ENCODE results near the gene ATP8B3. TPM values are rescaled to one million over a fixed set of nuclear protein-coding genes. Genes with fewer than 3 reads are reported as not detected.
"Not testable (repeated sequence)": the region's sequence is repeated elsewhere in the genome, so short reads cannot be mapped to it uniquely, and the experiment has no call there.

Gene ATP8B3
- total RNA-seq, 1 donor from 2014 or later, result 3.3 TPM

DNA sequence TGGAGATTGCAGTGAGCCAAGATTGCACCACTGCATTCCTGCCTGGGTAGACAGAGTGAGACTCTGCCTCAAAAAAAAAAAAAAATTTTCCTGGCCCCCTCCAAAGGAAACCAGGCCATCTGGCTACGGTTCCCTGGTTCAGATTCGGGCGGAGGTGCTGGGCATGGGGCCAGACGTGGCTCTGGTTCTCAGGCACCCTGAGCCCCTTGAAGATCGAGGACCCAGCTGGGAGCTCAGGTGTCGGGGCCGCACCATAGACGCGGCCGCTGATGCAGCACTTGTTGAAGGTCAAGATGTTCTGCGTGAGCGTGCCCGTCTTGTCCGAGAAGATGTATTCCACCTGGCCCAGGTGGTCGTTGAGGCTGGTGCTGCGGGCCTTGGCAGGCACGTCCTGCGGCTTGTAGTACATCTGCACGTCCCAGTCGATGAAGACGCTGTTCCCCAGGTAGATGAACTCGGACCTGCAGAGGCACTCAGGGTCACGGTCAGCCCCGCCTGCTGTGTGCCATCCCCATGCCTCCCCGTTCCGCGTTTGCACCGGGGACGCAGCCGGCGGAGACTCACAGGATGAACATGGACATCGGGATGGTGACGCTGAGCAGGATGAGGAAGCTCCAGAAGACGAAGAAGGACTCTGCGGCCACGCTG is 12.3 kb downstream of the ATP8B3 start:
- no peak for DNase-seq (ENCODE audit: low read depth, low spot score)

GRCh38 chr19:1797313-1797712 is 14.8 kb downstream of the ATP8B3 start:
- not testable (repeated sequence) for DNase-seq (ENCODE audit: low read depth, low spot score)

GRCh38 chr19:1796395-1797142 is 15.5 kb downstream of the ATP8B3 start:
- no peak for DNase-seq (ENCODE audit: low read depth, low spot score)

DNA sequence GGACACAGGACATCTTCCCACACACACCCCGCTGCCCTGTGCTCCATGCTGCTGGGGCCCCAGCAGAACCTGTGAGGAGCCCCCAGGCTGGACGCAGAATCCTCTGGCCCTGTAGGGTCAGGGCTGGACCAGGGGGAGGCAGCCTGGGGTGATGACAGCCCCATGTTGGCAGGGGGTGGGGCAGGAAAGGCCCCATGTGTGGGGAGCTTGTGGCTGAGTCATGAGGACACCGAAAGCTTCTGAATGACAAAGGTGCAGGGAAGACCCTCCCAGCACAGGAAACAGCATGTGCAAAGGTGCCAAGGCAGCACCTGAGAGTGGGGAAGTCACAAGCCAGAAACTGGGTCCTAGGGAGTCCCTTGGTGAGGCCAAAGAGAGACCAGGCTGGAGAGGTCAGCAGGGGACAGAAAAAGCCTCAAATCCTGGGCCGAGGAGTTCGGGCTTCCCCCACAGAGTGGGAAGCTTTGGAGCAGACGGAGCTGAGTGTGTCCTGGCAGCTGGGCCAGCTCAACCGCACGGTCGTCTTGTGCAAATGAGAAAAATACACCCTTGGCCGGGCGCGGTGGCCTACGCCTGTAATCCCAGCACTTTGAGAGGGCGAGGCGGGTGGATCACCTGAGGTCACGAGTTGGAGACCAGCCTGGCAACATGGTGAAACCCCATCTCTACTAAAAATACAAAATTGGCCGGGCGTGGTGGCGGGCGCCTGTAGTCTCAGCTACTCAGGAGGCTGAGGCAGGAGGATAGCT is 17.5 kb downstream of the ATP8B3 start:
- DNase-seq (ENCODE audit: low read depth, low spot score), result no peak

GRCh38 chr19:1791879-1792278 is 20.2 kb downstream of the ATP8B3 start:
- no peak for DNase-seq (ENCODE audit: low read depth, low spot score)

DNA sequence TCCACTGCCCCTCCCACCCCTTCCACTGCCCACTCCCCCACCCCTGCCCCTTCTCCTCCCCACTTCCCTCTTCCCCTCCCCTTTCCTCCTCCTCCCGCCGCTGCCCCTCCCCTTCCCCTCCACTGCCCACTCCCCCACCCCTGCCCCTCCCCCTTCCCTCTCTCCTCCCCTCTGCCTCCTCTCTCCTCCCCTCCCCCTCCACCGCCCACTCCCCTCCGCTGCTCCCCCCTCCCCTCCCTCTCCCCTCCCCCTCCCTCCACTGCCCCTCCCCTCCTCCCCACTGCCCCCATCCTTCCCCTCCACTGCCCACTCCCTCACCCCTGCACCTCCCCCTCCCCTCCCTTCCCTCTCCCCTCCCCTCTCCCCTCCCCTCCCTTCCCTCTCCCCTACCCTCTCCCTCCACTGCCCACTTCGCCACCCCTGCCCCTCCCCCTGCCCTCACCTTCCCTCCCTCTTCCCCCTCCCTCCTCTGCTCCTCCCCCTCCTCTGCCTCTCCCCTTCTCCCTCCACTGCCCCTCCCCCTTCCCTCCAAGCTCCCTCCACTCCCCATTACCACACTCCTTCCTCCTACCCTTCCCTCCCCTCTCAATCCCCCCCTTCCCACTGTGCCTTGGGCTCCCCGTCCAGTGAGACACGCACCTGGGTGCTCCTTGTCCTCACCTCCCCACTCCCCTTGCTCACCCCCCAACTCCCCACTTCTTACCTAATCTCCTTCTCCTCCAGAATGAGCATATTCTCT is 21.9 kb downstream of the ATP8B3 start:
- no peak for DNase-seq (ENCODE audit: low read depth, low spot score)

DNA sequence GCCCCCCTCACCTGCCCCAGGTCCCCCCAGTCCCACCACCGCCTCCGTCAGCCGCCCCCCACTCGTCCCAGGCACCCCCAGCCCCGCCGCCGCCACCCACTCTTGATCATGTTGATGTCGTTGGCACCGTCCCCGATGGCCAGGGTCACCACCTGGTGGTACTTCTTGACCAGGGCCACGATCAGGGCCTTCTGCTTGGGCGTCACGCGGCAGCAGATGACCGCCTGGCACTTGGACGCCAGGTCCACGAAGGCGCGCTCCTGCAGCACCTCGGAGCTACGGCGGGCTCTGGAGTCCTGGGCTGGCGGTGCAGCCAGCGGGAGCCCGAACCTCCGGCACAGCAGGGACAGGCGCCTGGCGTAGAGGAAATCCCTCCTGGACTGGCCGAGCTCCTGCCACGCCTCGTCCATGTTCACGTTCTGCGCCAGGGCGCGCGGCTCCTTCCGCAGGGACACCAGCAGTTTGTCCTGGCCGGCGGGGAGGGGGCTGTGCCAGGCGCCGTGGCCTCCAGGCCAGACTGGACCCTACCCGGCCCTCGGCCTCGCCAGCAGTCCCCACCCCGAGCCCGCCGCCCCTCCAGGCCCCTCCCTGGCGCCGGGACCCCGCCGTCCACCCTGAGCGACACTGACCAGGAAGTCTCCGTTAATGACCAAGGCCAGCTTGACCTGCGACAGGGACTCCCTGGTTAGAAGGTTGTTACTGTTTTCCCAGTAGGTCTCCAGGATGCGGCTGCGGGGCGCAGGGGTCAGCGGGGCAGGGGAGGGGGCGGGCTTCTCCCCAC is 22.6 kb downstream of the ATP8B3 start:
- DNase-seq (ENCODE audit: low read depth, low spot score), result no peak

DNA sequence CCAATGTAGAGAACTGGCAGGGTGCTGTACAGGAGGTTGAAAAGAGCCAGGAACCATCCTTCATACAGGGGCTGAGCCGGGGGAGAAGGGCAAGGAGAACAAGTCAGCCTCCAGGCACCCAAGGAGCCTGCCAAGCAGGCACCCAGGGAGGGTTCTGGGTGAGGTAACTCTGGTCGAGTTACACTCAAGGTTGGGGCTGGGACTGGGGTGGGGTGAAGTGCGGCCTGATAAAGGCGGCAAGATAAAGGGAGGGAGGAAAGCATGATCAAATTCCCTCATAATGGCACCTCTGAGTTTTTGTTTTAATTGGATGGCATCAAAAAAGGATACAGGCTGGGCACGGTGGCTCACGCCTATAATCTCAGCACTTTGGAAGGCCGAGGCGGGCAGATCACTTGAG is 25.0 kb downstream of the ATP8B3 start:
- DNase-seq (ENCODE audit: low read depth, low spot score), result no peak

GRCh38 chr19:1786668-1787067 is 25.4 kb downstream of the ATP8B3 start:
- DNase-seq (ENCODE audit: low read depth, low spot score), result no peak

DNA sequence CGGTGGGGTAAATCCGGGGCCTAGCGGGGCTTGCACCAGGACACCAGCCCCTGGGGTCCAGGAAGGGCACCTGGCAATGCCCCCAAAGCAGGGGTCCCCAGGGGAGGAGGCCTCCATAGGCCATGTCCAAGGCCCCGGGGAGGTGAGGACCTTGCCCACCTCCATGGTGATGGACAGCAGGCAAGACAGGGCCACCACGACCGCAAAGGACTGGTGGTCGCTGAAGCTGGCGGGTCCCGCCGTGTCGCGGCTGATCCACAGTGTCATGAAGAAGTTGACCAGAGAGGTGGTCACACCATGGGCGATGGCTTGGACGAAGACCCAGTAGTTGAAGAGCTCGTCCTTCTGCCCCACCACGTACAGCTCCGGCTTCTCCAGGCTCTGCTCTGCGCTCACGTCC is 26.8 kb downstream of the ATP8B3 start:
- no peak for DNase-seq (ENCODE audit: low read depth, low spot score)

GRCh38 chr19:1783874-1784273 is 28.2 kb downstream of the ATP8B3 start:
- DNase-seq (ENCODE audit: low read depth, low spot score), result no peak

GRCh38 chr19:1783354-1783753 is 28.7 kb downstream of the ATP8B3 start:
- DNase-seq (ENCODE audit: low read depth, low spot score), result no peak

DNA sequence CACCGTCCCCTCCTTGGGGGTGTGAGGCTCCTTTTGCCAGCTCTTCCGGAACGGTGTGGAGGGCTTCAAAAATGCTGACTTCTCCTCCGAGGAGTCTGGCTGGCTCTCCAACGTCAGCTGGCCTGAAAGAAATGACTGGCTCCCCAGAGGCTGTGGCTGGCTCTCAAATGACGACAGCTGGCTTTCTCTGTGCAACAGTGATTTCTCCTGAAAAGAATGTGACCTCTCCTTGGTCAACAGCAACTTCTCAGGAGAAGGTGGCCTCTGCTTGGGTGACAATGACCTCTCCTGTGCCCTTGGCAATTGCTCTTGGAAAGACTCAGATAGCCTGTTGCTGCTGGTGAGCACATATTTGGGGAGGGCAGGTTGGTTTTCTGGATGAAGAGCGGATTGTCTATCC is 29.6 kb downstream of the ATP8B3 start:
- no peak for DNase-seq (ENCODE audit: low read depth, low spot score)

DNA sequence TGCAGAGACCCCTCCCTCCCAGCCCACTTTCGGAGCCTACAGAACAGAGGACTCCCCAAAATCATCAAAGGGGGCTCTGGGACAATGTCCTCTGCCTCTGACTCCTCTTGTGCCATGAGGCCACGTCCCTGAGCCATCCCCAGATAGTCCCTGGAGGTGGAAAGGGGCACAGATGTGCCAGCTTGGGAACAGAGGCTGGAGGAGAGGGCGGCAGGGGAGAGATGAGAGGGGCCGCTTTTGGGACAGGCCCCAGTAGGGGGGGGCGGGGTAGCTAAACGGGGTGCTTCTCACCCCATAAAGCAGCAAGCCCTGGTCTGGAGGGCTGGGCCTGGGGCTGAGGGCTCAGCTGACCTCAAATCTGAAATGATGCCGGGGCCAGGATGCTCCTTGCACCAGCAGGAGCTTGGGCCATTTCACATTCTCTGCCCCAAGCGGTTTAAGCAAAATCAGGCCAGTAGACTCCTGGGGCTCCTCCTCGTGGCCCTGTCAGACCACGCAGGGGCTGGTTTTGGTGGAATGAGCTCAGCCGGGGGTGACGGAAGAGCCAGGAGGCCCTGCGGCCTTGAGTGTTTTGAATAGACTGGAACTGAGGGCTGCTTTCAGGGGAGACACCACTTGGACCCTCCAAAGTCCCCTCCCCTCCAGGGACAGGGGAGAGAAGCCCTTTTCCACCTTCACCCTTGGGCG is 31.7 kb downstream of the ATP8B3 start:
- no peak for DNase-seq (ENCODE audit: low read depth, low spot score)

- DNase-seq (ENCODE audit: low read depth, low spot score), result no peak
Observed at GRCh38 chr19:1779574-1779973, 32.5 kb downstream of the ATP8B3 start.

- DNase-seq (ENCODE audit: low read depth, low spot score), result no peak
Observed at GRCh38 chr19:1777149-1777548, 34.9 kb downstream of the ATP8B3 start.

- DNase-seq (ENCODE audit: low read depth, low spot score), result no peak
Observed at GRCh38 chr19:1776606-1777147, 35.4 kb downstream of the ATP8B3 start.

- no peak for DNase-seq (ENCODE audit: low read depth, low spot score)
Observed at GRCh38 chr19:1775951-1776605, 36.0 kb downstream of the ATP8B3 start.

- no peak for DNase-seq (ENCODE audit: low read depth, low spot score)
Observed at GRCh38 chr19:1774989-1775772, 36.9 kb downstream of the ATP8B3 start.

All from pulmonary artery endothelial cell (primary cell).